ENCODE measurements around the gene KAT14.
"Not testable (repeated sequence)": the region's sequence is repeated elsewhere in the genome, so short reads cannot be mapped to it uniquely, and the experiment has no call there.

Gene KAT14, protein sequence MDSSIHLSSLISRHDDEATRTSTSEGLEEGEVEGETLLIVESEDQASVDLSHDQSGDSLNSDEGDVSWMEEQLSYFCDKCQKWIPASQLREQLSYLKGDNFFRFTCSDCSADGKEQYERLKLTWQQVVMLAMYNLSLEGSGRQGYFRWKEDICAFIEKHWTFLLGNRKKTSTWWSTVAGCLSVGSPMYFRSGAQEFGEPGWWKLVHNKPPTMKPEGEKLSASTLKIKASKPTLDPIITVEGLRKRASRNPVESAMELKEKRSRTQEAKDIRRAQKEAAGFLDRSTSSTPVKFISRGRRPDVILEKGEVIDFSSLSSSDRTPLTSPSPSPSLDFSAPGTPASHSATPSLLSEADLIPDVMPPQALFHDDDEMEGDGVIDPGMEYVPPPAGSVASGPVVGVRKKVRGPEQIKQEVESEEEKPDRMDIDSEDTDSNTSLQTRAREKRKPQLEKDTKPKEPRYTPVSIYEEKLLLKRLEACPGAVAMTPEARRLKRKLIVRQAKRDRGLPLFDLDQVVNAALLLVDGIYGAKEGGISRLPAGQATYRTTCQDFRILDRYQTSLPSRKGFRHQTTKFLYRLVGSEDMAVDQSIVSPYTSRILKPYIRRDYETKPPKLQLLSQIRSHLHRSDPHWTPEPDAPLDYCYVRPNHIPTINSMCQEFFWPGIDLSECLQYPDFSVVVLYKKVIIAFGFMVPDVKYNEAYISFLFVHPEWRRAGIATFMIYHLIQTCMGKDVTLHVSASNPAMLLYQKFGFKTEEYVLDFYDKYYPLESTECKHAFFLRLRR

DNA sequence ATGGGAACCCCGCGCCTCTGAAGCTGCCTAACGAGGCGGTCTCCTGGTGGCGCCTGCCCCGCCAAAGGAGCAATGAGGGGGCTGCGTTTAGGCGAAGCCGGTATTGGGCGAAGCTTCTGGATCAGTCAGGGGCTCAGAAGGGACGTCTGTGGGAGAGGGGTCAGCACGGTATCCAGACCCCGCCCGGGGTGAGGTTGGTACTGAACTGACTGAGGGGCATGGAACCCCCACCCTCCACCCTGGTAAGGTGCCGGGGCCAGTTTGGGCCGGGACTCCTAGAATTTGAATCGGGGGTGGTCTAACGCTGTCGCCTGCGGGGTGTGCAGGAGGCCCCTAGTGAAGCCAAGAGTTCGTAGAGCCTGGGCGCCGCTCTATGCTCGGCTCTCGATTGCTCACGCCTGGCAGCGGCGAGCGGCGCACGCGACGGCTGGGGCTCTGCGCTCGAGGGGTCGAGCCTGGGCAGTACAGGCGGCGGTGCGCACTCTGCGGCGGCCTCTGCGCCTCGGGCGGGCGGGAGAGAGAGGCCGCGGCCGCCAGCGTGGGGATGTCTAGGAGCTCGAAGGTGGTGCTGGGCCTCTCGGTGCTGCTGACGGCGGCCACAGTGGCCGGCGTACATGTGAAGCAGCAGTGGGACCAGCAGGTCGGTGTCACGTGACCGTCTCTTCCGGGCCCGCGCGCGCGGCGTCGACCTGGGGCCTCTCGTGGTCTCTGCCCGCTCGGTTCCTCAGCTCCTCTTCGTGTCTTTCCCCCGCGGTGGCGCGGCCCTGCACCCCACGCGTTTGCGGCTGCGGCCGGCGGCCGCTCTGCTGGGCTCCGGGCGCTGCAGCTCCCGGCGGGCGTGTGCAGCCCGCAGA is at the start of gene KAT14, which contains the start of gene PET117:
KAT14 (plus strand) TSS at position 452 of the 854 bp plus-strand sequence. CDS start 4,798 bp downstream, outside the sequence.
PET117 (plus strand) TSS at position 452 of the 854 bp plus-strand sequence; CDS start at position 545, 93 bp downstream.
- Histone ChIP-seq H3K9me3 (no peaks in the 10 kb centered on the region), H3K4me1 (no peaks in the 10 kb centered on the region; the same call in none of the 2 replicates), H3K36me3 (replicated peaks) (peaks cover 8% of the 10 kb centered on the region), H3K4me3 (peak within 1 kb of the TSS; percentile 72), H3K27me3 (ENCODE audit: low read depth) (no peaks in the 10 kb centered on the region)
- in situ Hi-C loops (cut with MboI; ENCODE audit: low sequenced_read_pairs) = no loop called here
- peak; percentile 73 to 91 for DNase-seq (ENCODE audit: low spot score in 2 of 2)

DNA sequence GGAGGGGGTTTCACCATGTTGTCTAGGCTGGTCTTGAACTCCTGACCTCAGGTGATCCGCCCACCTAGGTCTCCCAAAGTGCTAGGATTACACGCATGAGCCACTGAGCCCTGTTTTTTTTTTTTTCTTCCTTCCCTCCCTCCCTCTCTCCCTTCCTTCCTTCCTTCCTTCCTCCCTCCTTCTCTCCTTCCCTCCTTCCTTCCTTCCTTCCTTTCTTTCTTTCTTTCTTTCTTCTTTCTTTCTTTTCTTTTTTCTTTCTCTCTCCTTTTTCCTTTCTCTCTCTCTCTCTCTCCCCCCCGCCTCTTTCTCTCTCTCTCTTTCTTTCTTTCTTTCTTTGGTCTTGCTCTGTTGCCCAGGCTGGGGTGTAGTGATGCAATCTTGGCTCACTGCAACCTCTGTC is 49.4 kb upstream of the KAT14 start:
- not testable (repeated sequence) for H3K4me3 ChIP-seq; DNase-seq (ENCODE audit: low spot score in 2 of 2); H3K9me3 ChIP-seq

DNA sequence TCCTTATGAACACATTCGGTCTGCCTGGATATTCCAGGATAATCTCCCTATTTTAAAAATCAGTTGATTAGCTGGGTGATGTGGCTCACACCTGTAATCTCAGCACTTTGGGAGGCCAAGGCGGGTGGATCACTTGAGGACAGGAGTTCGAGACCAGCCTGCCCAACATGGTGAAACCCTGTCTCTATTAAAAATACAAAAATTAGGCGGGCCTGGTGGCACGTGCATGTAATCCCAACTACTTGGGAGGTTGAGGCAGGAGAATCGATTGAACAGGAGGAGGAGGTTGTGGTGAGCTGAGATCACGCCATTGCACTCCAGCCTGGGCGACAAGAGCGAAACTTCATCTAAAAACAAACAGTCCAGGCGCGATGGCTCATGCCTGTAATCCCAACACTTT is 48.8 kb upstream of the KAT14 start:
- DNase-seq (ENCODE audit: low spot score in 2 of 2); H3K4me3 ChIP-seq; H3K4me1 ChIP-seq; H3K9me3 ChIP-seq; in situ Hi-C loops (cut with MboI; ENCODE audit: low sequenced_read_pairs); H3K36me3 ChIP-seq (replicated peaks); H3K27me3 ChIP-seq (ENCODE audit: low read depth): not testable (repeated sequence)

More for the DNA sequence above, 49.4 kb upstream of the KAT14 start:
- H3K36me3 ChIP-seq (replicated peaks); in situ Hi-C loops (cut with MboI; ENCODE audit: low sequenced_read_pairs); H3K4me1 ChIP-seq; H3K27me3 ChIP-seq (ENCODE audit: low read depth): not testable (repeated sequence)

DNA sequence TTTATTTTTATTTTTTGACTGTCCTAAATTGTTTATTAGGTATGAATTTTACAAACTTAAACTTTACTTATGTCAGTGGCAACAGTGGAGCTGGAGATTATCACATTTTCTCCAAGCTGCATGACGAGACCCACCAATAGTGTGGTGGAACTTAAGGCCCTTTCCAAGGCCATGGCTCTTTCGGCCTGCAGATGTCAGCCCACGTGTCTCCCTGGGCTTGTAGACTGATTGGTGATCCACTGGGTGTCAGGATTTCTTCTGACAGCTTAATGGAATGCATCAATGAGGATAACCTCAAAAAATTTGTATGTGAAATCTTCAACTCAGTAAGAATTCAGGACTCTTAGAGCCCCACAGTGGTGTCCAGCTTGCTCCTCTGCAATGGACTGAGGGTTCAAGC is 47.6 kb upstream of the KAT14 start:
- no peak for DNase-seq (ENCODE audit: low spot score in 2 of 2)
- H3K4me1 ChIP-seq = no peaks in the 10 kb centered on the region
- in situ Hi-C loops (cut with MboI; ENCODE audit: low sequenced_read_pairs) = no loop called here

DNA sequence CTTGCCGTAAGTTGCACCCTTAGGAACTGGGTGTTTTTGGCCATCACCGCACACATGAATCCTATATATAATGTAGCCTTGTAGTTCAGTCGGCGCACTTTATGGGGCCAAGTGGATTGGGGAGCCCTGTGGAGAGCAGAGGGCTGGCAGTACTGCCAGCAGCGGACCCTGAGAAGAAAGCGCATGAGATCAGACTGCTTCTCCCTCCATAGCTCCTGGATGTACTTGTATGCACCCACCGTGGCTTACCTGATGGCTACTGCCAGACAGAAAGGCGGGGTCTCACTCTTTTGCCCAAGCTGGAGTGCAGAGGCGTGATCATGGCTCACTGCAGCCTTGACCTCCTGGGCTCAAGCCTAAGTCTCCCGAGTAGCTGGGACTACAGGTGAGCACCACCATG is 47.2 kb upstream of the KAT14 start:
- Histone ChIP-seq H3K9me3 (no peaks in the 10 kb centered on the region), H3K27me3 (ENCODE audit: low read depth) (no peaks in the 10 kb centered on the region), H3K36me3 (replicated peaks) (no peaks in the 10 kb centered on the region), H3K4me3 (no peak overlapping the region), H3K4me1 (no peaks in the 10 kb centered on the region)
- DNase-seq (ENCODE audit: low spot score in 2 of 2) = no peak
- in situ Hi-C loops (cut with MboI; ENCODE audit: low sequenced_read_pairs) = no loop called here

More for the DNA sequence above, 47.6 kb upstream of the KAT14 start:
- Histone ChIP-seq H3K27me3 (ENCODE audit: low read depth) (no peaks in the 10 kb centered on the region), H3K4me3 (no peak overlapping the region), H3K36me3 (replicated peaks) (no peaks in the 10 kb centered on the region), H3K9me3 (no peaks in the 10 kb centered on the region)

DNA sequence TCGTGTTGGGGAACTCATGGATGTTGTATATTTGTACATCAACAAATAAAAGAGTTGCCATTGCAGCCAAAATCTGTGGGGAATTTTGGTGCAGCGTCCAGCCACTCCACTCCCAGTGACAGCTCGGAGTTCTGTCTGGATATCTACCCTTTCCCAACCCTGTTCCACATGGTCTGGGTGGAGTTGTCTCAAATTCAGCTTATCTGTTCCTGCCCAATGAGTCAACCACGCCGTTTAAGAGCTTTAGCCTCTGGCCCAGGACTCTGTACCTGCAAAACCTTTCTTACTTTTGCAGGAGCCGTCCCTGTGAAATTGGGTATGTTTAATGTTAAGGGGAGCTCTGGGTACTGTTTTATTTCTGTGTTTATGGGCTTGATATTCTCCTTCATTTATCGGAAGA is 46.0 kb upstream of the KAT14 start:
- Histone ChIP-seq H3K4me1 (no peaks in the 10 kb centered on the region), H3K27me3 (ENCODE audit: low read depth) (no peaks in the 10 kb centered on the region), H3K4me3 (no peak overlapping the region), H3K9me3 (no peaks in the 10 kb centered on the region), H3K36me3 (replicated peaks) (no peaks in the 10 kb centered on the region)
- DNase-seq (ENCODE audit: low spot score in 2 of 2) = no peak
- in situ Hi-C loops (cut with MboI; ENCODE audit: low sequenced_read_pairs) = no loop called here

DNA sequence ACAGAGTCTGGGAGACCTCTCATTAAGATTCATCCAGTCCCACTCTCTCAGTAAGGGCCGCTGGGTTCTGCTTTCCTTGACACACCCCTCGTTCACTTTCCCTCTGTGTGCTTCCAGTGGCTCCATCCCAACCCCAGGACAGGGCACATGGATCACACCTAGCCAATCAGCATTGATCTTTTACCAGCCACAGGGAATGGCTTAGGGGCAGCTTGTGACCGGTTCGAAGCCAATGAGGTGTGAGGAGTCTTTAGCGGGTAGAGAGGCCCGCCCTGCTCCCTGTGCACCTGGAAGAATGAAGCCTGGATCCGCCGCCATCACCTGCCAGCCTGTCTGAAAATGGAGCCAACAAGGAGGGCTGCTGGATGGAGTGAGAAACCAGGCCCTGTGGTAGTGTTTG is 44.8 kb upstream of the KAT14 start:
- no peaks in the 10 kb centered on the region for H3K36me3 ChIP-seq (replicated peaks)
- H3K27me3 ChIP-seq (ENCODE audit: low read depth) = no peaks in the 10 kb centered on the region
- no peaks in the 10 kb centered on the region for H3K4me1 ChIP-seq
- H3K9me3 ChIP-seq = no peaks in the 10 kb centered on the region
- no peak overlapping the region for H3K4me3 ChIP-seq
- in situ Hi-C loops (cut with MboI; ENCODE audit: low sequenced_read_pairs) = no loop called here
- no peak for DNase-seq (ENCODE audit: low spot score in 2 of 2)

DNA sequence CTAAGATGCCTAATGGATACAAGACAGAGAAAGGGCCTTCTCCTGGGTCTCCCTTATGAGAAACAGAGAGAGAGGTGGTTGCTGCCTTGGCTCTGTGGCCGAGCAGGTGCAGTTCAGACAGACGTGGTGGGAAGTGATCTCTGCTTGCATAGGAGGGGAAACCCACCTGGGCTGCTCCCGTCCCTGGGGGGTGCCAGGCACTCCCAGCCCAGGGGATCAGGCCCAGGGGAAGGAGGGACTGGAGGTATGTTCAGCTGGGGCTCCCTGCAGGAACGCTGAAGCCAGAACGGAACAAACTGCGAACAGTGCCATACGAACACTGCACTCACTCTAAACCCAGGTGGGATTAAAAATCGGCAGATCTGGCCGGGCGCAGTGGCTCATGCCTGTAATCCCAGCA is 44.3 kb upstream of the KAT14 start:
- H3K9me3 ChIP-seq = no peaks in the 10 kb centered on the region
- no peaks in the 10 kb centered on the region for H3K36me3 ChIP-seq (replicated peaks)
- DNase-seq (ENCODE audit: low spot score in 2 of 2) = no peak
- no peaks in the 10 kb centered on the region for H3K4me1 ChIP-seq
- in situ Hi-C loops (cut with MboI; ENCODE audit: low sequenced_read_pairs) = no loop called here
- no peak overlapping the region for H3K4me3 ChIP-seq
- no peaks in the 10 kb centered on the region for H3K27me3 ChIP-seq (ENCODE audit: low read depth)

DNA sequence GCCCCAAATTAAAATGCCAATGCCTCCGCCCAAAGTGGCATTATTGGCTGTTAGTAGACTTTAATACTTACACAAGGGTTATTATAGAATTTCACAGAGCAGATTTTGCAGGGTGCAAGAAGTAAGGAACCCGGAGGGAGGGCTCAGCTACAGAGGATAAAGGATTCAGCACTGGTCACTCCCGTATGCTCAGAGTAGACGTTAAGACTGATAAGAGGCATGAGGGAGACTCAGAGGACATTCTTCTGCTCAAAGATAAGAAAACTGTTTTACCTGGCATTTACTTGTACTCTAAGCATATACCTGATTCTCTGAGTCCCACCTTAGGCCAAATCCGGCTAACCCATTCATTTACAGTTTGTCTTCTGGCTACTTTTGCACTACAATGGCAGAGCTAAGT is 43.5 kb upstream of the KAT14 start:
- H3K4me3 ChIP-seq = no peak overlapping the region
- in situ Hi-C loops (cut with MboI; ENCODE audit: low sequenced_read_pairs) = no loop called here
- H3K4me1 ChIP-seq = no peaks in the 10 kb centered on the region
- H3K36me3 ChIP-seq (replicated peaks) = no peaks in the 10 kb centered on the region
- no peaks in the 10 kb centered on the region for H3K27me3 ChIP-seq (ENCODE audit: low read depth)
- no peaks in the 10 kb centered on the region for H3K9me3 ChIP-seq
- no peak for DNase-seq (ENCODE audit: low spot score in 2 of 2)

DNA sequence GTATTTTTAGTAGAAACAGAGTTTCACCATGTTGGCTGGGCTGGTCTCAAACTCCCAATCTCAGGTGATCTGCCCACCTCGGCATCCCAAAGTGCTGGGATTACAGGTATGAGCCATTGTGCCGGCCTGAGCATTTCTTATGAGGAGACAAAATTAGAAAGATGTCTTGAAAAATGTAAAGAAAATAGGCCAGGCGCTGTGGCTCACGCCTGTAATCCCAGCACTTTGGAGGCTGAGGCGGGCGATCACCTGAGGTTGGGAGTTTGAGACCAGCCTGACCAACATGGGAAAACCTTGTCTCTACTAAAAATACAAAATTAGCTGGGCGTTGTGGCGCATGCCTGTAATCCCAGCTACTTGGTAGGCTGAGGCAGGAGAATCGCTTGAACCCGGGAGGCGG is 37.1 kb upstream of the KAT14 start:
- in situ Hi-C loops (cut with MboI; ENCODE audit: low sequenced_read_pairs); H3K4me3 ChIP-seq: not testable (repeated sequence)

DNA sequence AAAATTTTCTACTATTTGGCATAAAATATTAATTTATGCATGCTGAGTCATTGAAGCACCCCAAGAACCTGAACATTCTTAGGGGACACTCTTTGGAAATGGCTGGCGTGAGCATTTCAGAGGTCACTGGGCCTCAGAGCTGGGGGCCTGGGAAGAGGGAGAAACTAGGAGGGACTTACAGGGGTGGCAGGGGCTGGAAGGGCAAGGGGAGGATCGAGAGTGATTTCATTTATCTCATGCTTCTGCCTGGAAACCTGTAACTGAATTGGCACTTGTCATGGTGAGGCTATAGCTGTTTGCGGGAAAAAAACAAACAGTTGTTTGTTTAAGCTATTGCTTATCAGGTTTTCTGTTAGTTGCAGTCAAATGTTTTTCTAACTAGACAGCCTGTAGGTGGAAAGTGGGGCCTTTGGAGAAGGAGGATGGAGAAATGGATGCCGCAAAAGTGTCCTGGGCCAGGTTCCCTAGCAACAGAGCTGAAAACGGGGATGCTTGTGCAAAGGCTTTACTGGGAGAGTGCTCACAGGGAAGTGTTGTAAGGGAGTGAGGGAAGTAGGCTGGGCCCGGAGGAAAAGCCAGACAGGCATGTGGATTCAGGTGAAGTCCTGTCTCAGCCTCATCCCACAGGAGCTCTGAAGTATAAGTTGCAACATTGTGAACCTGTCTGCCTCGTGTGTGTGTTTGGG is 36.4 kb upstream of the KAT14 start:
- DNase-seq (ENCODE audit: low spot score in 2 of 2) = no peak
- H3K27me3 ChIP-seq (ENCODE audit: low read depth) = no peaks in the 10 kb centered on the region

More for the DNA sequence above, 37.1 kb upstream of the KAT14 start:
- H3K27me3 ChIP-seq (ENCODE audit: low read depth); DNase-seq (ENCODE audit: low spot score in 2 of 2); H3K36me3 ChIP-seq (replicated peaks); H3K4me1 ChIP-seq; H3K9me3 ChIP-seq: not testable (repeated sequence)

DNA sequence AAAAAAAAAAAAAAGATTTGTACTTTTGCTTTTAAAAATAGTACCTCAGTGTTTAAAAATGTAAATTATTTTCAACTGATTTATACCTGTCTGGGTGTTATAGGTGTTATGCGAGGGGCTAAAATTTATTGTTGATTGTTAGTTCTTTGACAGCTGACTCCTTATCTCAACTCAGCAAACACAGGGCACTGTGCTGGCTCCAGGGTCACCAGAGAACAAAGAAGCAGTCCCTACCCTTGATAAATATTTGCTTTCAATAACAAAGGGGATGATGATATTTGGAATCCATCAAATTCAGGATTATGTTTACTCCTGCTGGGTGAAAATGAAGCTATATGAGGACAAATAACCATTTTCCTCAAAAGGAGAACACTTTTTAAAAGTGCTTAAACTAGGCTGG is 34.2 kb upstream of the KAT14 start:
- DNase-seq (ENCODE audit: low spot score in 2 of 2) = no peak
- Histone ChIP-seq H3K4me1 (no peaks in the 10 kb centered on the region), H3K36me3 (replicated peaks) (no peaks in the 10 kb centered on the region), H3K4me3 (no peak overlapping the region), H3K9me3 (no peaks in the 10 kb centered on the region), H3K27me3 (ENCODE audit: low read depth) (no peaks in the 10 kb centered on the region)
- in situ Hi-C loops (cut with MboI; ENCODE audit: low sequenced_read_pairs) = no loop called here

More for the DNA sequence above, 36.4 kb upstream of the KAT14 start:
- H3K4me3 ChIP-seq = no peak overlapping the region
- in situ Hi-C loops (cut with MboI; ENCODE audit: low sequenced_read_pairs) = no loop called here
- H3K9me3 ChIP-seq = no peaks in the 10 kb centered on the region
- no peaks in the 10 kb centered on the region for H3K36me3 ChIP-seq (replicated peaks)
- H3K4me1 ChIP-seq = no peaks in the 10 kb centered on the region

DNA sequence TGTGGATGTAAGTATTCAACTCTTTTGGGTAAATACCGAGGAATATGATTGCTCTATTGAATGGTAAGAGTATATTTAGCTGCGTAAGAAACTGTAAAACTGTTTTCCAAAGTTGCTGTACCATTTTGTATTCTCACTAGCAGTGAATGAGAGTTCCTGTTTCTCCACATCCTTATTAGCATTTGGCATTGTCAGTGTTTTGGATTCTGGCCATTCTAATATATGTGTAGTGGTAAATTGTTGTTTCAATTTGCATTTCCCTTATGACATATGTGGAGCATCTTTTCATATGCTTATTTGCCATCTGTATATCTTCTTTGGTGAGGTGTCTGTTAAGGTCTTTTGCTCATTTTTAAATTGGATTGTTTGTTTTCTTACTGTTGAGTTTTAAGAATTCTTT is 29.3 kb upstream of the KAT14 start:
- H3K36me3 ChIP-seq (replicated peaks) = no peaks in the 10 kb centered on the region
- in situ Hi-C loops (cut with MboI; ENCODE audit: low sequenced_read_pairs) = no loop called here
- H3K27me3 ChIP-seq (ENCODE audit: low read depth) = no peaks in the 10 kb centered on the region
- DNase-seq (ENCODE audit: low spot score in 2 of 2) = no peak
- H3K9me3 ChIP-seq = no peaks in the 10 kb centered on the region
- H3K4me1 ChIP-seq = no peaks in the 10 kb centered on the region
- no peak overlapping the region for H3K4me3 ChIP-seq
